ENCODE data around the gene NSF.
"Not testable (repeated sequence)": the region's sequence is repeated elsewhere in the genome, so short reads cannot be mapped to it uniquely, and the experiment has no call there.

- TF ChIP-seq, protein P1, sequence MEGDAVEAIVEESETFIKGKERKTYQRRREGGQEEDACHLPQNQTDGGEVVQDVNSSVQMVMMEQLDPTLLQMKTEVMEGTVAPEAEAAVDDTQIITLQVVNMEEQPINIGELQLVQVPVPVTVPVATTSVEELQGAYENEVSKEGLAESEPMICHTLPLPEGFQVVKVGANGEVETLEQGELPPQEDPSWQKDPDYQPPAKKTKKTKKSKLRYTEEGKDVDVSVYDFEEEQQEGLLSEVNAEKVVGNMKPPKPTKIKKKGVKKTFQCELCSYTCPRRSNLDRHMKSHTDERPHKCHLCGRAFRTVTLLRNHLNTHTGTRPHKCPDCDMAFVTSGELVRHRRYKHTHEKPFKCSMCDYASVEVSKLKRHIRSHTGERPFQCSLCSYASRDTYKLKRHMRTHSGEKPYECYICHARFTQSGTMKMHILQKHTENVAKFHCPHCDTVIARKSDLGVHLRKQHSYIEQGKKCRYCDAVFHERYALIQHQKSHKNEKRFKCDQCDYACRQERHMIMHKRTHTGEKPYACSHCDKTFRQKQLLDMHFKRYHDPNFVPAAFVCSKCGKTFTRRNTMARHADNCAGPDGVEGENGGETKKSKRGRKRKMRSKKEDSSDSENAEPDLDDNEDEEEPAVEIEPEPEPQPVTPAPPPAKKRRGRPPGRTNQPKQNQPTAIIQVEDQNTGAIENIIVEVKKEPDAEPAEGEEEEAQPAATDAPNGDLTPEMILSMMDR (IDR thresholded peaks at IDR 0.05), result not testable (repeated sequence)
- not testable (repeated sequence) for TF ChIP-seq POLR2AphosphoS5 (IDR thresholded peaks at IDR 0.05; ENCODE audit: insufficient read depth in 1 of 2, low read depth in 1 of 2)
Observed at GRCh38 chr17:46624726-46625125, 34.3 kb downstream of the NSF start.
